Transverse colon (tissue), 4 donors: Measurements from ENCODE around the gene VPS36. TPM values are rescaled to one million over a fixed set of nuclear protein-coding genes. Genes with fewer than 3 reads are reported as not detected.
"Not testable (repeated sequence)": the region's sequence is repeated elsewhere in the genome, so short reads cannot be mapped to it uniquely, and the experiment has no call there.

Experiments
- DNase-seq: peaks from one replicate; pipeline ENCODE4 v3.0.0-alpha.2; 2019
- H3K27ac ChIP-seq, 4 donors: fragments of 200-600 bp; sonication (generic); 2 replicates each; pipeline ENCODE4 v1.5.1; 2016 to 2018; ENCODE audit warnings: inconsistent platforms in 4 of 4
- H3K27me3 ChIP-seq: fragments of 200-600 bp; sonication (generic); 2 replicates; pipeline ENCODE4 v1.5.1; 2017; ENCODE audit warnings: inconsistent platforms
- H3K36me3 ChIP-seq, 4 donors: fragments of 200-600 bp; sonication (generic); 2 replicates each; pipeline ENCODE4 v1.5.1; 2017 to 2019; ENCODE audit warnings: inconsistent platforms in 4 of 4
- H3K4me1 ChIP-seq, 4 donors: fragments of 200-600 bp; sonication (generic); 2 replicates each; pipeline ENCODE4 v1.5.1; 2017 to 2020; ENCODE audit warnings: inconsistent platforms in 4 of 4
- H3K4me3 ChIP-seq, 4 donors: fragments of 200-600 bp; sonication (generic); 1 replicate in 1 of 4; 2 replicates in 3 of 4; pipeline versions ENCODE4 v1.5.1 to v1.6.1; 2017 to 2019; ENCODE audit warnings: inconsistent platforms in 4 of 4
- H3K9me3 ChIP-seq, 2 donors: fragments of 200-600 bp; sonication (generic); 2 replicates each; pipeline ENCODE4 v1.5.1; 2017 to 2019; ENCODE audit warnings: inconsistent platforms in 2 of 2
- CTCF ChIP-seq, 5 experiments: fragments of 200-600 bp in 3 of 5; fragments of 450-650 bp in 2 of 5; sonication (generic) in 3 of 5; IDR thresholded peaks; 1 replicate in 2 of 5; 2 replicates in 3 of 5; pipeline ENCODE4 v1.5.1; 2016 to 2017; ENCODE audit warnings: antibody characterized with exemption in 5 of 5, inconsistent platforms in 3 of 5, mild to moderate bottlenecking in 2 of 5, moderate library complexity in 1 of 5
- EP300 ChIP-seq: sonication (generic); formaldehyde crosslinking; IDR thresholded peaks from one replicate; pipeline ENCODE4 v1.6.1; 2017; ENCODE audit warnings: antibody characterized with exemption, low read depth
- POLR2A ChIP-seq: fragments of 450-650 bp; IDR thresholded peaks from one replicate; pipeline ENCODE4 v1.6.1; 2016; ENCODE audit warnings: antibody characterized with exemption, mild to moderate bottlenecking, moderate library complexity
- POLR2AphosphoS5 ChIP-seq, 3 donors: sonication (generic); formaldehyde crosslinking; IDR thresholded peaks; one replicate each; pipeline ENCODE4 v1.6.1; 2016; ENCODE audit warnings: antibody characterized with exemption in 3 of 3
- WGBS, 2 donors: methylation state at CpG; one replicate each; pipeline ENCODE4 v1.1.5; 2018; ENCODE audit warnings: low coverage in 1 of 2; 5-methylcytosine and 5-hydroxymethylcytosine counted together
- in situ Hi-C, 4 donors: fragments of 200-750 bp; cut with MboI; loops; one replicate each; pipeline versions ENCODE4 v1.15.0 to v1.15.1; 2017; ENCODE audit warnings: low sequenced_read_pairs in 3 of 4, low pct_ligation_motif_present in 1 of 4, low pct_unique_long_range_greater_than_20kb in 1 of 4
- intact Hi-C: fragments of 100-400 bp; cut with DNase I; formaldehyde crosslinking; loops from one replicate; pipeline ENCODE4 v1.15.1; 2023; ENCODE audit warnings: low total_unique reads
- total RNA-seq, 4 donors: library from RNA; depleted of rRNA; stranded (reverse); fragments of >200 nt; gene quantifications; one replicate each; pipeline ENCODE4 v1.1.0, GENCODE V29; 2016

VPS36 gene
- total RNA-seq, 4 donors from 2014 or later: 35.2 to 101 (median 71.5) TPM

DNA sequence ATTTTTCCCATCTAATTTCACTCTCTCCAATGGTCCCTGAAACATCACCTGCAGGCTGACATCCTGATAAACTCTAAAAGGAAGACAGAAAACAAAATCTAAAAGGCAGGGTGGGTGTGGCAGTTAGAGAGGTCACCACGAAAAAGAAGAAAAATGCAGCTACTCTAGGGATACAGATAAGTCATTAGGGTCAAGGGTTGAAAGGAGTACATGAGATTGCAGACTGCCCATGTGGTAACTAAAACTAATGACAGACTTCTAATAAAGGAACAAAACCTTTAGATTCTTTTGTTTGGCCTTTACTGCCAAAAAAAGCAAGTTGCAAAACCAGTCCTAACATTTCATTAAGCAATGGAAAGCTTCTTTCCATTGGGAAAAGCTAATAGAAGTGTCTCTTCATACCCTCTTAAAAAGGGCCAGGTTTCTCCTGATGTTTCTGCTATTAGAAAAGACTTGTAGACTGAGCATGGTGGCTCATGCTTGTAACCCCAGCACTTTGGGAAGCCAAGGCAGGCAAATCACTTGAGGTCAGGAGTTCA is 75.5 kb downstream of the VPS36 start:
- Histone ChIP-seq H3K9me3 (no peaks in the 10 kb centered on the region), H3K36me3 (no peaks in the 10 kb centered on the region), H3K4me1 (no peaks in the 10 kb centered on the region), H3K4me3 (no peak overlapping the region), H3K27ac (no peak overlapping the region), H3K27me3 (no peaks in the 10 kb centered on the region)
- WGBS, 2 donors: 30% methylated on average over 1 of the region's 1 CpG; no CpG with 5 or more reads in 1 of the 2 donors
- in situ Hi-C loops: no loop called here
- no peak for DNase-seq
- intact Hi-C loops: no loop called here
- TF ChIP-seq POLR2AphosphoS5 (IDR thresholded peaks at IDR 0.05) (no peak), CTCF (IDR thresholded peaks at IDR 0.05) (no peak), EP300 (no peak), POLR2A (no peak)

DNA sequence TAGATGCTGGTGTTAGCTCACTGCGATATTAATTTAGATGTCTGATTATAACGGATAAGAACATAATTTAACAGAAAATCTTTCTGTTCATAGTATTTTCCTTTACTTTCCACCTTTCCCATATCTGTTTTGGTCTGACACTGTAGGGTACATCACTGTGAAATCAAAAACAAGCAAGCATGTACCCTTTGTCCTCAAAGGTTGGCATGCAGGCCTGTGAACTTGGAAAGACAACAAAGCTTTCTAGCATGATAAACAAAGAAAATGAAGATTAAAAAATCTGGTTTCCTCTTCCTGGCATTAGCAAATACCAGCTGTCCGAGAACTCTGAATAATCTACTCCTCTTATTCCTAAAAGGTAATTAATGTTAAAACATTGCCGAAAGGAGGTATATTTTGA is 76.0 kb downstream of the VPS36 start:
- Histone ChIP-seq H3K9me3 (no peaks in the 10 kb centered on the region), H3K27ac (no peak overlapping the region), H3K27me3 (no peaks in the 10 kb centered on the region), H3K4me3 (no peak overlapping the region), H3K4me1 (no peaks in the 10 kb centered on the region), H3K36me3 (no peaks in the 10 kb centered on the region)
- 92 to 100% methylated on average over 4 of the region's 4 CpGs for WGBS, 2 donors
- DNase-seq: no peak
- TF ChIP-seq POLR2A (no peak), EP300 (no peak), POLR2AphosphoS5 (IDR thresholded peaks at IDR 0.05) (no peak), CTCF (IDR thresholded peaks at IDR 0.05) (no peak)
- intact Hi-C loops (no loop called here), in situ Hi-C loops (no loop called here)

DNA sequence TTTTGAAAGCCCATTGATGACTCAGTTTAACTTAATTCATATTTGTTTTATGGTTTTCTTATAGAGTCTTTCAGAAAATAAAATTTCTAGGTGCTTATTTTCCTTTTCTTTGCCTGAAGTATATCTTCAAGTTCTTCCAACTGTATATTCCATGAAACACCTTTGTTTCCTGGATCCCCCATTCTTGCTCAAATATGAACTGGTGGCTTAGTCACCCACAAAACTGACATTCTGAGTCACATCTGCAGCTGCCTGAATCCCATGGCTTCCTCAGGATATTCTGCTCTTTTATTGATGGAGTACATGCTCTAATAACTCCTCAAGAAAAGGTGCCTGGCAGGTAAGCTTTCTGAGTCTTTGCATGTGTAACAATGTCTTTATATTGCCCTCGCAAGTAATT is 77.2 kb downstream of the VPS36 start:
- H3K4me3 ChIP-seq, H3K9me3 ChIP-seq, H3K4me1 ChIP-seq, H3K27ac ChIP-seq, H3K36me3 ChIP-seq, H3K27me3 ChIP-seq, in situ Hi-C loops, intact Hi-C loops, DNase-seq: not testable (repeated sequence)
- 80 to 100% methylated on average over 1 of the region's 1 CpG for WGBS, 2 donors

DNA sequence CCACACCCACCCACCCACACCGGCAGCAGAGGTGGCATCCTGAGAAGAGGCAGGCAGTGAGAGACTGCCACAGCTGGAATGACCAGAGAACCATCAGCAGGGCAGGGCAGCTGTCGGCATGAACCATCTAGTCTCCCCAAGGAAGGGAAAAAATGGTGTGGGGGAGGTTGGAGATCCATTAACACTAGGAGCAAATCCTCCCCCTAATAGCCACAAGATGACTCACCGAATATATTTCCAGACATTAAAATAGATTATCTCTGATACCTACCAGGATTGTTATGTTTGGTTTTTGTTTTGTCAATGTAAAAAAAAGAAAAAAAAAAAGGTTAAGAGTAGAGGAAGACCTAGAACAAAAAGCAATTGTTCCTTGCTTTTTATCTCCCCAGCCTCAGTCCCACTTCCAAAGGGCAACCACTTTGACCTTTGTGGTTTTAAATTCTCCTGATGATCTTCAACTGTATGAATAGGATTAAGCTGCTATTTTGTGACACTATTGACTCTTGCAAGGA is 78.6 kb downstream of the VPS36 start:
- intact Hi-C loops: no loop called here
- Histone ChIP-seq H3K9me3 (no peaks in the 10 kb centered on the region), H3K36me3 (no peaks in the 10 kb centered on the region), H3K27ac (no peak overlapping the region), H3K4me1 (no peaks in the 10 kb centered on the region), H3K27me3 (no peaks in the 10 kb centered on the region), H3K4me3 (no peak overlapping the region)
- in situ Hi-C loops: no loop called here
- WGBS, 2 donors: 33 to 52% methylated on average over 1 to 3 of the region's 3 CpGs
- TF ChIP-seq EP300 (no peak), POLR2AphosphoS5 (IDR thresholded peaks at IDR 0.05) (no peak), POLR2A (no peak), CTCF (IDR thresholded peaks at IDR 0.05) (no peak)
- no peak for DNase-seq

DNA sequence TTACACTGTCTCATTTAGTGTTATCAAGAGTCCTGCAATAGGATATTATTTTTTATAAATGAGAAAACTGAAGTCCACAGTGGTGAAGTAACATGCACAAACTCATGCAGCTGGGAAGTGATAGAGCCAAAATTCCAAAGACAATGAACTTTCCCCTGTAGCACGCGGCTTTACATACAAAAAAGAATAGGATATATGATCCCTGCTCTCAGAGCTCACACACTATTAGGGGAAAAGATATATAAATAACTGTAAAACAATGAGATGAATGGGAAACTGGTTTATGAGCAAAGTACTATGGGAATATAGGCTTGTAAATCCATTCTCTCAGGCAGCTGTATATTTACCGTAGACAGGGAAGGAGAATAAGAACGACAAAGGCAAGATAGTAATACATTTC is 84.1 kb downstream of the VPS36 start:
- in situ Hi-C loops (no loop called here), intact Hi-C loops (no loop called here)
- 48 to 66% methylated on average over 4 of the region's 4 CpGs for WGBS, 2 donors
- no peak for DNase-seq
- no peak overlapping the region for H3K4me3 ChIP-seq
- no peak for TF ChIP-seq POLR2A
- no peak for TF ChIP-seq EP300
- TF ChIP-seq POLR2AphosphoS5 (IDR thresholded peaks at IDR 0.05): no peak
- TF ChIP-seq CTCF (IDR thresholded peaks at IDR 0.05): no peak
- no peaks in the 10 kb centered on the region for H3K36me3 ChIP-seq
- H3K9me3 ChIP-seq: no peaks in the 10 kb centered on the region
- H3K4me1 ChIP-seq: no peaks in the 10 kb centered on the region
- no peak overlapping the region for H3K27ac ChIP-seq
- H3K27me3 ChIP-seq: no peaks in the 10 kb centered on the region
